Nucleus accumbens (tissue), 56 donors: ENCODE data around the gene PARM1.
A peak's percentile ranks its signal among the peaks of the same experiment; 100 is the strongest.
"Not testable (repeated sequence)": the region's sequence is repeated elsewhere in the genome, so short reads cannot be mapped to it uniquely, and the experiment has no call there.

ENCODE experiments used
- DNase-seq, 56 donors: peaks; one replicate each; lab custom pipeline; 2025; lab: John Stamatoyannopoulos, UW

Gene PARM1

GRCh38 chr4:74975848-74976824, 43.2 kb downstream of the PARM1 start:
- DNase-seq: no peak

- no peak for DNase-seq
These were observed 49.8 kb downstream of the PARM1 start for GRCh38 chr4:74982546-74983252.

- no peak for DNase-seq
These were observed 50.3 kb downstream of the PARM1 start for GRCh38 chr4:74983253-74983635.

GRCh38 chr4:74990276-74990875, 57.5 kb downstream of the PARM1 start:
- no peak for DNase-seq

GRCh38 chr4:74994436-74994835, 61.5 kb downstream of the PARM1 start:
- not testable (repeated sequence) for DNase-seq

- DNase-seq: peak in 1 of 56 donors; percentile 6
These were observed 64.1 kb downstream of the PARM1 start for GRCh38 chr4:74996996-74997395.

GRCh38 chr4:74997948-74998729, 65.2 kb downstream of the PARM1 start:
- peak in 1 of 56 donors; percentile 5 for DNase-seq

- DNase-seq: no peak
These were observed 66.9 kb downstream of the PARM1 start for GRCh38 chr4:74999714-75000309.

- DNase-seq: no peak
These were observed 69.0 kb downstream of the PARM1 start for GRCh38 chr4:75001871-75002270.

GRCh38 chr4:75002381-75002780, 69.5 kb downstream of the PARM1 start:
- DNase-seq: no peak

GRCh38 chr4:75003979-75004378, 71.1 kb downstream of the PARM1 start:
- no peak for DNase-seq

GRCh38 chr4:75004755-75005668, 72.1 kb downstream of the PARM1 start:
- DNase-seq: peak in 1 of 56 donors; percentile 10

GRCh38 chr4:75005727-75006126, 72.8 kb downstream of the PARM1 start:
- DNase-seq: no peak

GRCh38 chr4:75007891-75008290, 75.0 kb downstream of the PARM1 start:
- DNase-seq: no peak

GRCh38 chr4:75009138-75009537, 76.2 kb downstream of the PARM1 start:
- DNase-seq: no peak

- no peak for DNase-seq
These were observed 78.3 kb downstream of the PARM1 start for GRCh38 chr4:75011131-75011795.

GRCh38 chr4:75015627-75016026, 82.7 kb downstream of the PARM1 start:
- DNase-seq: no peak

- no peak for DNase-seq
These were observed 83.6 kb downstream of the PARM1 start for GRCh38 chr4:75016472-75016871.
